HG03342 (cell line): ENCODE results near the gene ACTL7A.

Source experiments
- ATAC-seq: cut with Tn5 transposase; IDR thresholded peaks from one replicate; pipeline ENCODE4 v1.9.1; 2021; ENCODE audit warnings: mild to moderate bottlenecking, moderate library complexity; ENCODE audit not compliant: unreplicated experiment

The ACTL7A gene

DNA sequence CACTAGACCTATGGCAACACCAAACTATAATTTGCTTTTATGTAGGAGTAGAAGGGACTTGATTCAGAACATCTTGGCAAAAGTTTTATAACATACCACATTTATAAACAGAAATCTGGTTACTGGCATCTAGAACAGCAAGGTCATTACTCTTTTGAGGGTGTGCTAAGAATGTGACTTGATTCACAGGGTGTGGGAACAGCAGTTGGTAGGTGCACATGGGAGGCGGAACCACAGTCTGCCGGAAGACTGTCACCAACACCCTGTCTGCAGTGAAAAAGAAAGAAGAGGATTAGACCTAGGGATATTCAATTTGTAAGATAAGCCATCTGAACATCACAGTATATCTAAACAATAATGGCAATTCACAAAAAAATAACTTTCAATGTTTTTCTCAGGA lies 48.8 kb downstream of the ACTL7A start:
- no peak for ATAC-seq

DNA sequence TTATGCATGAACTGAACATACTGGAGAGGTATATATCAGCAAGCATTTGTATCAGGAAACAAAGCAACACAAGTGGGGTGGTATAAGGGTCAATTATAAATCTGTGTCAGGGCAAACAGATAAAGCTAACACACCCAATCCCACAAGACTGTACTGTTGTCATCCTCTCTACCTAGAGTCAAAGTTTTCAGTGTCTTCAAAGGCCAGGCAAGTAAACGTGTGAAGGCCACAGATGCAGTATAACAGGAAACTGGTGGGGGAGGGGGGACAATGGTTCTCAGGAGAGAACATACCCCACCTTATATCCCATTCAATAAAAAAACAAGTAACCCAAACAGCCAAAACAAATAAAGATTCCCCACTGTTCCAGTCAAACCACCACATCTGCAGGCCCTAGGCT lies 49.8 kb downstream of the ACTL7A start:
- no peak for ATAC-seq
